Ecto neural progenitor cell (in vitro differentiated cells): ENCODE data around the gene CCDC6.
"Not testable (repeated sequence)": the region's sequence is repeated elsewhere in the genome, so short reads cannot be mapped to it uniquely, and the experiment has no call there.

Experiments
- DNase-seq: peaks from one replicate; pipeline ENCODE4 v3.0.0-alpha.2; 2018; ENCODE audit warnings: low spot score

Gene CCDC6

GRCh38 chr10:59880971-59881510, 25.3 kb downstream of the CCDC6 start:
- no peak for DNase-seq

GRCh38 chr10:59880019-59880717, 26.2 kb downstream of the CCDC6 start:
- DNase-seq: no peak

GRCh38 chr10:59879363-59879913, 26.9 kb downstream of the CCDC6 start:
- no peak for DNase-seq

DNA sequence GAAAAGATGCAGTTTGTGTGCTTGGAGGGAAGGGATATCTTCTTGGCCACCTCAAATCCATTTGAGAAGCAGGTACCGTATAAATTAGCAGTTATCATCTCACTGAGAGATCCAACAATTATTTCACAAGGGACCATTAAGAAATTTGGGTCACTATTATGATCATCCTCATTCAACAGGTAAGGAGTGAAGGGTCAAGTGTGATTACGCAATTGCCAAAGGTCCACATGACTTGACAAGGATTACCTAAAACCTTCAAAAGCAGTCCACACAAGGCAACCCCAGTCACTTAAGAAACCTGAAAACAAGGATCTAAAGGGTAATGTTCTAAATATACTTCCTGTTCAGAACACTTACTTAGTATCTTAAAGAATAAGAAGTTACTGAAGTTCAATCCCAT, 27.4 kb downstream of the CCDC6 start:
- DNase-seq: no peak

DNA sequence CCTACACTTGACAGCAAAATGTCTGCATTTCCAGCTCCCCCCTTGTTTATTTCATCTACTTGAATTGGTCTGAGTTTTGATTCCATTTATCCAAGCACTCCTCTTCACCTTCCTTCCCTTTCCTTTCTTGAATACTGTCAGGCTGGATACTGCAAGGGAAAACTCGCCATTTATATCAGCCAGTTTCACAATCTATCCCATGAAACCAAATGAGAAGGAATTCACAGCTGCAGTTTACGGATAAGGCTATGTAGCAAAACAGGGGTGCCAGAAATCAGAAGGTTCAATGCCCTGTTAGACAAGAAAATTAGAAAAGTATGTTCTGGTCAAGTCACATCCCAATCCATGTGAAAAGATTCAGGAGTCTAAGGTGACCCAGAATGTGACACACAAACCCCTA, 28.1 kb downstream of the CCDC6 start:
- DNase-seq: no peak

DNA sequence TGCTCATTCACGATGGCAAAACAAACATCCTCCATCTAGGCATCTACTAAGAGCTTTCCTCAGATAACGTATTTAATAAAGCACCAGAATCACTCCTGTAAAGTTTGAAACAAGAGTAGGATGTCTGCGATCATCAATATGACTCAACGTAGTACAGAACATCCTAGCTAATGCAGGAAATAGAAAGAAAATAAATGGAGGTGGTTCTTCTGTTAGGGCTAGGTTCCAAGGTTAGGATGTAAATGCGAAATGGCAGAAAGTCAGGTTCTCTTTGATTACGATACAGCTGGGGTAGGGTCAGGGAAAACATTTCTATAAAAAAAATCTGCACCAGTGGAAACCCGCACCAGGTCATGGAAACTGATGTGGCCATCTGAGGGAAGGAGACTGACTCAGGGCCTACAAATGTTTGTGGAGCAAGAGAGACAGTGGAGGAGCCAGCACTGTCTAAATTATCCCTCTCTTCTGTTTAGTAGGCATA, 29.1 kb downstream of the CCDC6 start:
- DNase-seq: no peak

DNA sequence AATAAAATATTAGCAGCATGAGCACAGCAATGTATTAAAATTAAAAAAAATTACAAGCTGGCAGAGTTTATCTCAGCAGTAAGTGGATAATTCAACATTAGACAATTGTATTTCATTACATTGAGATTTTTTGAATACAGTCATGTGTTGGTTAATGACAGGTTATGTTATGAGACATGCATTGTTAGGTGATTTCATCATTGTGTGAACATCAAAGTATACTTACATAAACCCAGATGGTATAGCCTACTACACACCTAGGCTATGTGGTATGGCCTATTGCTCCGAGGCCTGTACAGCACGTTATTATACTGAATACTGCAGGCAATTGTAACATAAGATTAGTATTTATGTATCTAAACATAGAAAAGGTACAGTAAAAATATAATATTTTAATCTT, 29.7 kb downstream of the CCDC6 start:
- no peak for DNase-seq

GRCh38 chr10:59876208-59876607, 30.1 kb downstream of the CCDC6 start:
- DNase-seq: not testable (repeated sequence)

DNA sequence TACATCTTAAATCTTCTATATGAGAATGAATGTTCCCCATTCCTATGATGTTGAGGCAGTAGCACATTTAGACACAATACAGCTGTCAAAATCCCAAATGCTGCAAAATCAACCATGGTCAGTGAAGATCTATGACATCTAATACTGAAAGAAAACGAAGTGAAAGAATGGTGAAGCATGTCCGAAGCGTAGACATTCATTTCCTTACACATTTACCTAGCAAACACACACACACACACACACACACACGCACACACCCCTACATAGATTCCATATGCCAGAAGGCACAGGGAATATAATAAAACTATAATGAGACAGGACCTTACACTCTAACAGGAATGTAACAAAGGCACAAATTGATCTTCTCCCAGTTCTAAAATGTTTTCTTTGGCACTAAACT, 32.5 kb downstream of the CCDC6 start:
- DNase-seq: no peak

GRCh38 chr10:59872892-59873463, 33.4 kb downstream of the CCDC6 start:
- DNase-seq: no peak

- no peak for DNase-seq
Observed at GRCh38 chr10:59870152-59870551, 36.2 kb downstream of the CCDC6 start.

- no peak for DNase-seq
Observed at GRCh38 chr10:59869594-59869940, 36.8 kb downstream of the CCDC6 start.

DNA sequence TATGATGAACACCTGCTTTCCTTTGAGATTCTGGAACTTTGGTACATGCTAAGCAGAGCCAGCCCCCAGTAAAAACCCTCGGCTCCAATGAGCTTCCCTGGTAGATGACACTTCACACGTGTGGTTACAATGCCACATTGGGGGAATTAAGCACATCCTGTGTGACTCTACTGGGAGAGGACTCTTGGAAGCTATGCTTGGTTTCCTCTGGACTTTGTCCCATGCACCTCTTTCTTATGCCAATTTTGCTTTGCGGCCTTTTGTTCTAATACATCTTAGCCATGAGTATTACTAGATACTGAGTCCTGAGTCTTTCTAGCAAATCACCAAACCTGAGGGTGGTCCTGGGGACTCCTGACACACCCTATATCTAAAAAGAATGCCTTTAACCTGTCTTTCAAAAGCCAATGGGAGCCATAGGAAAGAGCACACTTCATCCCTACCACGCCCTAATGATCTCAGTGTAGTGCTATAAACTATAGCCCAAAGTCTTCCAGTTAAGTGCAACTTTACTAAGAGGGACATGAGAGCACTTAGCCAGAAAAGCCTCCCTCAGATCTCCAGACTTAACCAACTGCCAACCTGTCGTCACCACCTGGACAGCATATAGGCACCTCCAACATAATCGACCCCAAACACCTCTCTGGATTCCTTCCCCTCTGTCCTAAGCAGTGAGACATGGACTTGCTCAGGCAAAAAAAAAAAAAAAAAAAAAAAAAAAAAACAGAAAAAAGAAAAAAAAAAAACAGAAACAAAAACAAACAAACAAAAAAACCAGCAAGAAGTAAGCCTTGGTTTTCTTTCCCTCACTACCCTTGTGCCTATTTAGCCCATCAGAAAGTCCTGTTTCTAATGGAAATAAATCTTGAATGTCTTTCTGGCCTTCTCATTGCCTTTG, 37.4 kb downstream of the CCDC6 start:
- no peak for DNase-seq

- no peak for DNase-seq
Observed at GRCh38 chr10:59867590-59867989, 38.8 kb downstream of the CCDC6 start.

- DNase-seq: no peak
Observed at GRCh38 chr10:59865101-59865500, 41.3 kb downstream of the CCDC6 start.

DNA sequence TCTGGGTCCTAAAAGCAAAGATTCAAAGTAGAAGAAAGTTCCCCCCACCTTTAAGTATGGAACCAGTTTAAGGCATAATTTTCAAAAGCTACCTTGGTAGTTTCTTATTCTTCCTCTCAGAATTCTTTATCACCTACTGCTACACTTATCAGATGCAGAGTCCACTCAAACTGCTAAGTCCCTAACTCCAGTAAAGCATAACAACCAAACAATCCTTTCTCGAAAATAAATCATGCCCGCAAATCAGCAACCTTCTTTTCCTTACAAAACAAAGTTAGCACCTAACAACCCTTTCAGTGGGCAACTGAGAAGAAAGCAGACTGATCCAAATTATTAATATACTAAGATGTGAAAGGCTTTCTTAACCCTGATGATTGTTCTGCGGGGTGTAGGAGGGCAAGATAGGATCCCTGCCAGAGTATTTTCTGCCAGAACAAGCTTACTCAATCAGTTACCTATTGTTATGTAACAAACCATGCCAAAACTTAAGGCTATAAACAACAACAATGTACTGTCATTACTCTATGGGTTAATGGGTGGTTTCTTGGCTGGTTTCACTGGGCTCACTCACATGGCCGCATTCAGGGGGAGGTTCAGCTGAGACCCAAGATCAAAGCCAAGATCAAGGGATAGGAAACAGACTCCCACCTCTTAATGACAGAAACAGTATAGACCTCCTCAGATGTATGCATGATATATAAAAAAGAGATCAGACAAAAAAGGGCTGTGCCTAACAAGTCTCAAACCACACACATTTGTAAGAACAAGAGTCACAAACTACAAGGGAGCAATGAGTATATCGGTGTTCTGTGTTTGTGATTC, 42.0 kb downstream of the CCDC6 start:
- DNase-seq: no peak

DNA sequence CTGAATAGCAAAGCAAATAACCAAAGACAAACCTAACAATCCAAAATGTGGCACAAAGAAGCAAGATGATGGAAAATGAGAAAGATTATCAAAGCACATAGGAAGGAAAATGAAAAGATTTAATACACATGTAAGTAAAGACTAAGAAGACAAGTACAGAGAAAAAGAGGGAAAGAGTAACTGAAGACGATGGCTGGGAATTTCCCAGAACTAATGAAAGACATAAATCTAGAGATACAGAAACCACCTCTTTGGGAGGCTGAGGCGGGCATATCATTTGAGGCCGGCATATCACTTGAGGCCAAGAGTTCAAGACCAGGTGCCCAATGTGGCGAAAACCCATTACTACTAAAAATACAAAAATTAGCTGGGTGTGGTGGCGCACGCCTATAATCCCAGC, 46.8 kb downstream of the CCDC6 start:
- no peak for DNase-seq

DNA sequence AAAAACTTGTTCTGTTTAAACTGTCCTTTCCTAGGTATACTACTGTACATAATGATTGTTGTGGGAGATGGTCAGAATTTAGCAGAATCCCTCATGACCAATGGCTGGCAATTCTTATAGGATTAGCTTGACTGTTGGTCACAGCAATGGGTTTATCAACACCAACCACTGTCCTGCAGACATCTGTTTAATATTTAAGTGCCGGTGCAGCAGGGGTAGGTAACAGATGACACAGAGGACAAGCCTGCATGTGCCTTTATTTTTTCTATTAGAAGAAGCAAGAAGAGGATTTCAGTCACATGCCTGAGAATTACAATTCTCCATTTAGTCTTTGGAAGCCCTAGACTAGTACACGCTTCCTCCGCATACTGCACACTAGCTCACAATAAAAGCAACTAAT, 48.4 kb downstream of the CCDC6 start:
- no peak for DNase-seq

- DNase-seq: no peak
Observed at GRCh38 chr10:59857049-59857448, 49.3 kb downstream of the CCDC6 start.

DNA sequence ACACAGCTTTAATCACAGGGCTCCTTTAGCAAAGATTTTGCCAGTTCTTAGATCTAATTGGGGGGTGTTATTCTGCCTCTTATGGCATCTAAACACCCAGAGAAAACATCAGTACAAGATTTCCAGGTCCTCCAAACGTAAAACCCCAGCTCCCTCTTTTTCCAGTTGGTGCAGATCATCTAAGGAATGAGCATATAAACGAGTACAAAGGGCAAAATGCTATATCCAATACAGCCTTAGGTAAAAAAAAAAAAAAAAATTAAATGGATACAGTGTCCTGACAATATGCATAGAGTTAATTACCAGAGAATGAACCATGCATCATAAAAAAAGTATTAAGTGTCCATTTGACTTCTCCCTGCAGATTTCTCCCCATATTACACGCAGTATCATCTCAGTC, 50.3 kb downstream of the CCDC6 start:
- no peak for DNase-seq

DNA sequence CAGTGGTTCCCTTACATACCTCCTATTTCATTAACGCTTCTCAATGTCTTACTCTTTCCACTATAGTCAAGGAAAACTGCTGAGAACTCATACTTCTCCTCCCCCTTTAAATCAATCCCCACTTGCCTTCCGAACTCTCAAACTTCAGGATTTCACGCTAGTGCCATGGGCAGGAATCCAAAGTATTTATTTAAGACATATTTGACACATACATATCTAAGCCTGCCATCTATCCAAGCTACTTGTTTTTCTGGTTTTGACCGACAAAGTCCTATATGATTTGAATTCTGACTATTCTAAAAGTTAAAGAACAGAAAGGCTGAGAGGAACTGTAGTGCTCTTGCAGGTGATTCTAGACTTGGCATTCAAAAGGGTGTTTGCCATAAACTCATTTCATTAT, 51.8 kb downstream of the CCDC6 start:
- DNase-seq: no peak

DNA sequence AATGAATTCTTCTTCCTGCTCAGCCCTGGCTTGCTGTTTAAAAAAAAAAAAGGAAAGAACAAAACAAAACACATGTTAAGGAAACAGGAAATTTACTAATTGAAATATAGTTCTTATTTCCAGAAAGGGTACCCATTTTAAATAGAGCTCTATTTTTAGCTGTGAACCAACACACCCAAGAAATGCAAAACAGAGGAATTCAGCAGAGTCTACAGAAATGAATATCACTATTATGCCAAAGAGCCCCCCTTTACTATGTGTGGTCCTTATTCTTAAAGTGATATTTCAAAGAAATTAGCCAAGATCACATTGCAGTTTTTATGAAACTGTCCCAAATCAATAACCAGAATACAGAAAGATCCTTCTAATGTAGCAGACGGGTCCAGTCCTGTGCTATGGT, 53.7 kb downstream of the CCDC6 start:
- DNase-seq: no peak
